NCI-H526 treated with DMSO at 0.1 percent for 48 hours (cell line): ENCODE data around the gene THRAP3.

Experiments
- DNase-seq: peaks from one replicate; lab custom pipeline; 2025; lab: John Stamatoyannopoulos, UW

THRAP3 gene

DNA sequence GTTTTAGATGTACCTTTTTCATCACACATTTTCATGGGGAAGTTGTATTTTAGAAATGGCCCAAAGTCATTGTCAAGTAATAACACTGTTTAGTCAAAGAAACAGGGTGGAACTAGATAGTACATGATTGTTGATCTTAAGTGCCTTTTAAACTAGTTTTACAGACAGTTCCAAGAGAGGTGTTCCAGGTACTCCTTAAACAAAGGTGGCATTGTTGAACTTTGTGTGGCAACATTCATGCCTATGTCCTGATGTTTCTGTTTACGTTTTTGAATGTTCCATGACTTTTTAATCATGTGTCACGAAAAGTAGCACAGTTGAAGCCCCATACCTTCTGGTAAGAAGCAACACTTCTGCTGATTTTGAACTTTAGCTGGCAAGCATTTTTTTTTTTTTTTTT lies 72.8 kb downstream of the THRAP3 start:
- no peak for DNase-seq

- DNase-seq, result no peak
Observed at GRCh38 chr1:36298640-36299039, 74.4 kb downstream of the THRAP3 start.

GRCh38 chr1:36300526-36300925 lies 76.3 kb downstream of the THRAP3 start:
- DNase-seq, result no peak

GRCh38 chr1:36301220-36301619 lies 77.0 kb downstream of the THRAP3 start:
- DNase-seq, result no peak

DNA sequence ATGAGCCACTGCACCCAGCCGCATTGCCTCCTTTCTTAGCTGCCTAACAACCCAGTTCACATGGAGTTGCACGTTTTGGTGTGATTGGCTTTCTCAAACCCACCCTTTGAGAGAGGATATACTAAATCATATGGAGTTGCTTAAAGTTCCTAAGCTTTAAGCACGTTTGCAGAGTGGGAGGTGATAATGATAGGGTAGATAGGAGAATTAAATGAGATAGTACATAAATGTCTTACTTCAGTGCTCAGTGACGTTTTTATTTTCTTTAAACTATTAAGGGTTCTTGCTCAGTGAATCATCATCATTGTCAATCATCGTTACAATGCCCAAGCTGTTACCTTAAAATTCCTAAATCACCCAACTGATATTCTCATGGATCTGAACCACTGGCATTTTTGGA lies 79.0 kb downstream of the THRAP3 start:
- DNase-seq, result no peak

- DNase-seq, result no peak
Observed at GRCh38 chr1:36303650-36304360, 79.6 kb downstream of the THRAP3 start.

DNA sequence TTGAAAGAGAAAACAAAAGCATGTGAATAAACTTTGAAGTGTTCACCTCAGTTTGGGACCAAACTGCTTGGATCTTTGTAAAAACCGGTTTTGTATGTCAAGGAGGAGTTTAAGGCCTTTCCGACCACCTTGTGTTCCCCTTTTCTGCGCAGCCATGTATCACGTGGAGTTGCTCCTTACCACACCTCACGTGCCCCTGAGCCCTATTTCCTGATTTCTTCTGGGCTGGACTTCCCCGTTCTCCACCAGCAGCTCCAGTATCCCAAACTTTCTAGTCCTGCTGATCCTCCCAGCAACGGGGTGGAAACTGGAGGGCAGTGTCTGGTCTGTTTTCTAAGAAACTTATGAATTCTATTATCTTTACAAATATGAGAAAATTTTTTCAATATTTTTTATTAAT lies 80.3 kb downstream of the THRAP3 start:
- no peak for DNase-seq

- DNase-seq, result no peak
Observed at GRCh38 chr1:36304970-36305914, 81.0 kb downstream of the THRAP3 start.

GRCh38 chr1:36305915-36306209 lies 81.6 kb downstream of the THRAP3 start:
- DNase-seq, result no peak

DNA sequence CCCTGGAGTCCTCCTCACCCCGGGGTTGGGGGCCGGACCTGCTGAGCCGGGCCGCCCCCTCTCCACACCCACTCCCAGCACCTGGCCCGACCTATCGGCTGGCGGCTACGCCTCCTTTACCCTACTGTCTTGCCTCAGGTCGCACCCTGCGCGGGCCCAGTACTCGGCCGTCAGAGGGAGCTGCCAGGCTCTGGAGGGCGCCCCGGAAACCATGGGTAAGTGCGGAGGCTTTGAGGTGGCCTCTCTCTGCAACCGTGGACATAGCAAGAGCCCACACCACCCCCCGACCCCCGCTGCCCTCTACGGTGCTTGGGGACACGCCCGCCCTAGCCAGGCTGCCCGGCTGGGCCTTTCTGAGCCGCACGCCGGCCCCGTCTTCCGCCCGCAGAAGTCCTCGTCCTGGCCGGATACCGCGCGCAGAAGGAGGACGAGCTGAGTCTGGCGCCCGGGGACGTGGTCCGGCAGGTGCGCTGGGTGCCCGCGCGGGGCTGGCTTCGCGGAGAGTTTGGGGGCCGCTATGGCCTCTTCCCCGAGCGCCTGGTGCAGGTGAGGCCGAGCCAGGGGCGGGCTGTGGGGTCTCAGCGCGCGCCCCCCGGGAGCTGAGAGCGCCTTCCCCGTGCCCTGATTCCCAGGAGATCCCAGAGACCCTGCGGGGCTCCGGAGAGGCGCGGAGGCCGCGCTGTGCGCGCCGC lies 82.1 kb downstream of the THRAP3 start, which contains the start of gene SH3D21:
TSS of gene SH3D21 (plus strand) at position 159 of the 692 bp plus-strand sequence. CDS start at position 212, 53 bp downstream.
- peak; percentile 86 for DNase-seq

GRCh38 chr1:36306902-36307456 lies 82.7 kb downstream of the THRAP3 start:
- DNase-seq, result peak; percentile 98

GRCh38 chr1:36307601-36308330 lies 83.5 kb downstream of the THRAP3 start:
- DNase-seq, result no peak

GRCh38 chr1:36309397-36309796 lies 85.2 kb downstream of the THRAP3 start:
- DNase-seq, result no peak

DNA sequence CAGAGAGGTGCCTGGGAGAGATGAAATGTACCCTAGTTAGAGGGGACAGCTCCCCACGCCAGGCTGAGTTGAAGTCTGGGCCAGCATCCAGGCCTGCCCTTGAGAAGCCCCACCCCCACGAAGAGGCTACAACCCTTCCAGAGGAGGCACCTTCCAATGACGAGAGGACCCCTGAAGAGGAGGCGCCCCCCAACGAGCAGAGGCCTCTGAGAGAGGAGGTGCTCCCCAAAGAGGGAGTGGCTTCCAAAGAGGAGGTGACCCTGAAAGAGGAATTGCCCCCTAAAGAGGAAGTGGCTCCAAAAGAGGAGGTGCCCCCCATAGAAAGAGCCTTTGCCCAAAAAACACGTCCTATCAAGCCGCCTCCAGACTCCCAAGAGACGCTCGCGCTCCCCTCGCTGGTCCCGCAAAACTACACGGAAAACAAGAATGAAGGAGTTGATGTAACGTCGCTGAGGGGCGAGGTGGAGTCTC lies 96.1 kb downstream of the THRAP3 start:
- DNase-seq, result no peak

- no peak for DNase-seq
Observed at GRCh38 chr1:36320767-36321118, 96.5 kb downstream of the THRAP3 start.

- DNase-seq, result peak; percentile 36
Observed at GRCh38 chr1:36321119-36321951, 97.1 kb downstream of the THRAP3 start.

- no peak for DNase-seq
Observed at GRCh38 chr1:36322041-36322785, 98.0 kb downstream of the THRAP3 start.

DNA sequence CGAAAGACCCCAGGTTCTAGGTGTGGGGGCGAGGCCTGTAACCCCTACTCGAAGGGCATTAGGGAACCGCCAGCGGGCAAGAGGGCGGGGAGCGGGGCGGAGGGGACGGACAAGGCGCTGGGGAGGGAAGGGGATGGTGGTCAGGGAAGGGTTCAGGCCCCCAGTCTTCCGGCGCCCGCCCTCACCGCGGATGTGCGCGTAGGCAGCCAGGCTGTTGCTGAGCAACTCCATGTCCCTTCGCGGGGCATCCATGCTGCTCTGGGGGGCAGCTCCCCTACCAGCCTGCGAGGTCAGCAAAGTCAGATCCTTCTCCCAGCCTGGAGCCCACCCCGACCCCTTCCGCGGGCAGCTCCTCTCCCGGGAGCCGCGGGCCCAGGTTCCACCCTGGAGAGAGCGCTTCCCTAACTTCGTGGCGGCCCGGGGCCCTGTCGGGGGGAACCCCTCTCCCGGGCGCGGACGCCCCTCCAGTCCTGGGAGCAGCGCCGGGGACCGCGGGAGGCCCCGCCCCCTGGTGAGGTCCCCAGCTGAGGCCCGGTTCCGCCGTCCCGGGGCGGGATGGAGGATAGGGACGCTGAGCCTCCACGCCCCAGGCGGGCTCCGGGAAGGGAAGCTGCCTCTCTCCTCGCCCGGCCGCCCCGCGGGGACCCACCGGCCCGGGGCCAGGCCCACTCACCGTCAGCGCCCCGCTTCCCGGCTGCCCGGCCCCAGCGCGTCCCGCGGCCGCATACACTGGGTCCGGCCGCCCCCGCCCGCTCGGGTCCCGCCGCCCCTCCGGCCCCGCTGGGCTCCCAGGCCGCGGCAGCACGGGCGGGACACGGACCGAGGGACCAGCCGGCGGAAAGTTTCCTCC lies 98.8 kb downstream of the THRAP3 start:
- DNase-seq, result no peak
